ENCODE results near the gene SUMF1. TPM values are rescaled to one million over a fixed set of nuclear protein-coding genes. Genes with fewer than 3 reads are reported as not detected.

The SUMF1 gene
- 100 to 1,000 TPM in 3 of 5 donors, 10 to 100 TPM in 1, 1 to 10 TPM in 1; 9.8 to 170 (median 106) TPM for total RNA-seq
- polyA plus RNA-seq = 10 to 100 TPM in 2 of 3 donors, 1 to 10 TPM in 1; 5.3 to 14.4 (median 12.2) TPM
- long read RNA-seq, donor 1, transcript SUMF1-201 (9 exons, 2,159 nt) = major isoform, 5 of 5 reads
- long read RNA-seq, donor 1, partial matches to known transcripts = 0 of 5 reads
- long read RNA-seq, donor 1, other reads (novel, unspliced or antisense) = 0 of 5 reads
- long read RNA-seq, donor 2, transcript SUMF1-201 (9 exons, 2,159 nt) = major isoform, 7 of 8 reads
- long read RNA-seq, donor 2, partial matches to known transcripts = 0 of 8 reads
- long read RNA-seq, donor 2, other reads (novel, unspliced or antisense) = 0 of 8 reads
- long read RNA-seq, donor 3, transcript SUMF1-201 (9 exons, 2,159 nt) = major isoform, 7 of 8 reads
- long read RNA-seq, donor 3, partial matches to known transcripts = 0 of 8 reads
- long read RNA-seq, donor 3, other reads (novel, unspliced or antisense) = 0 of 8 reads
- long read RNA-seq, donor 4, partial matches to known transcripts = 0 of 1 reads
- long read RNA-seq, donor 4, other reads (novel, unspliced or antisense) = 0 of 1 reads
- long read RNA-seq, donor 5, transcript SUMF1-201 (9 exons, 2,159 nt) = major isoform, 17 of 17 reads
- long read RNA-seq, donor 5, partial matches to known transcripts = 0 of 17 reads
- long read RNA-seq, donor 5, other reads (novel, unspliced or antisense) = 0 of 17 reads
- long read RNA-seq, donor 6 = 0 reads
- long read RNA-seq, donor 7, transcript SUMF1-201 (9 exons, 2,159 nt) = major isoform, 19 of 21 reads
- long read RNA-seq, donor 7, partial matches to known transcripts = 0 of 21 reads
- long read RNA-seq, donor 7, other reads (novel, unspliced or antisense) = 0 of 21 reads
- long read RNA-seq, donor 8, transcript SUMF1-201 (9 exons, 2,159 nt) = major isoform, 11 of 13 reads
- long read RNA-seq, donor 8, partial matches to known transcripts = 0 of 13 reads
- long read RNA-seq, donor 8, other reads (novel, unspliced or antisense) = 0 of 13 reads
- long read RNA-seq, donor 9, transcript SUMF1-201 (9 exons, 2,159 nt) = major isoform, 14 of 14 reads
- long read RNA-seq, donor 9, partial matches to known transcripts = 0 of 14 reads
- long read RNA-seq, donor 9, other reads (novel, unspliced or antisense) = 0 of 14 reads
- long read RNA-seq, donor 10, transcript SUMF1-201 (9 exons, 2,159 nt) = major isoform, 8 of 8 reads
- long read RNA-seq, donor 10, partial matches to known transcripts = 0 of 8 reads
- long read RNA-seq, donor 10, other reads (novel, unspliced or antisense) = 0 of 8 reads

GRCh38 chr3:4466741-4467521, at the start of gene SUMF1:
Gene SUMF1, minus strand, starts transcription at chr3:4467269. Its CDS starts 24 bp downstream, at chr3:4467245.
- 1 to 2% (median 1%) methylated on average over 10 to 47 of the region's 47 CpGs for WGBS, 5 donors
- no peaks in the 10 kb centered on the region for H3K36me3 ChIP-seq
- peak within 1 kb of the TSS; percentile 64 to 100 (median 94) for H3K4me3 ChIP-seq
- peak within 1 kb of the TSS; percentile 81 to 95 (median 93) for H3K27ac ChIP-seq
- no peaks in the 10 kb centered on the region for H3K9me3 ChIP-seq
- peaks cover 7 to 27% (median 16%) of the 10 kb centered on the region in 4 donors for H3K4me1 ChIP-seq
- no peaks in the 10 kb centered on the region for H3K27me3 ChIP-seq
- peak in 1 of 4 donors; percentile 38 for TF ChIP-seq POLR2A (IDR thresholded peaks at IDR 0.05)
- peak in 1 of 7 experiments; percentile 6 for TF ChIP-seq CTCF (IDR thresholded peaks at IDR 0.05)
- TF ChIP-seq POLR2AphosphoS5 (IDR thresholded peaks at IDR 0.05) = peak; percentile 80 to 94 (median 83)
- TF ChIP-seq EP300 (IDR thresholded peaks at IDR 0.05) = no peak
- peak; percentile 83 to 94 for DNase-seq
- intact Hi-C loops (cut with DNase I; ENCODE audit: low total_unique reads) = no loop called here

- H3K4me1 ChIP-seq = peaks cover 0 to 78% (median 43%) of the 10 kb centered on the region in 4 donors
- WGBS, 5 donors = 67 to 75% (median 73%) methylated on average over 7 of the region's 7 CpGs
- no peak overlapping the region for H3K4me3 ChIP-seq
- H3K9me3 ChIP-seq = no peaks in the 10 kb centered on the region
- H3K27me3 ChIP-seq = no peaks in the 10 kb centered on the region
- peak in 1 of 2 donors; percentile 44 for DNase-seq
- H3K36me3 ChIP-seq = peaks cover 0 to 9% (median 0%) of the 10 kb centered on the region in 4 donors
- H3K27ac ChIP-seq = peak overlapping the region in 2 of 5 donors; percentile 7
- intact Hi-C loops (cut with DNase I; ENCODE audit: low total_unique reads) = no loop called here
- TF ChIP-seq POLR2A (IDR thresholded peaks at IDR 0.05) = no peak
- no peak for TF ChIP-seq POLR2AphosphoS5 (IDR thresholded peaks at IDR 0.05)
- no peak for TF ChIP-seq EP300 (IDR thresholded peaks at IDR 0.05)
- TF ChIP-seq CTCF (IDR thresholded peaks at IDR 0.05) = no peak
Observed at GRCh38 chr3:4515916-4516579, 49.0 kb upstream of the SUMF1 start.

- DNase-seq = no peak
- peaks cover 0 to 67% (median 35%) of the 10 kb centered on the region in 4 donors for H3K4me1 ChIP-seq
- WGBS, 5 donors = 55 to 85% (median 77%) methylated on average over 1 of the region's 1 CpG
- H3K27ac ChIP-seq = no peak overlapping the region
- peaks cover 0 to 5% (median 0%) of the 10 kb centered on the region in 4 donors for H3K36me3 ChIP-seq
- no peaks in the 10 kb centered on the region for H3K27me3 ChIP-seq
- intact Hi-C loops (cut with DNase I; ENCODE audit: low total_unique reads) = no loop called here
- no peak overlapping the region for H3K4me3 ChIP-seq
- H3K9me3 ChIP-seq = no peaks in the 10 kb centered on the region
- no peak for TF ChIP-seq POLR2AphosphoS5 (IDR thresholded peaks at IDR 0.05)
Observed at GRCh38 chr3:4514916-4515315, 47.8 kb upstream of the SUMF1 start.

GRCh38 chr3:4514321-4514720, 47.3 kb upstream of the SUMF1 start:
- Histone ChIP-seq H3K36me3 (peaks cover 0 to 5% (median 0%) of the 10 kb centered on the region in 4 donors), H3K4me3 (no peak overlapping the region), H3K4me1 (peaks cover 0 to 61% (median 29%) of the 10 kb centered on the region in 4 donors), H3K27me3 (no peaks in the 10 kb centered on the region), H3K9me3 (no peaks in the 10 kb centered on the region), H3K27ac (no peak overlapping the region)
- no peak for DNase-seq
- TF ChIP-seq CTCF (IDR thresholded peaks at IDR 0.05) (no peak), EP300 (IDR thresholded peaks at IDR 0.05) (no peak), POLR2A (IDR thresholded peaks at IDR 0.05) (no peak), POLR2AphosphoS5 (IDR thresholded peaks at IDR 0.05) (no peak)
- intact Hi-C loops (cut with DNase I; ENCODE audit: low total_unique reads) = no loop called here
- WGBS, 5 donors = 79 to 96% (median 91%) methylated on average over 5 of the region's 5 CpGs

Data from stomach (tissue), 19 donors.